SH-SY5Y (cell line): ENCODE results near the gene L2HGDH.

ENCODE experiments used
- GATA2 ChIP-seq: IDR thresholded peaks from 2 replicates; pipeline ENCODE4 v1.6.1; 2011; ENCODE audit warnings: mild to moderate bottlenecking, low read depth, low read length
- GATA3 ChIP-seq: IDR thresholded peaks from 2 replicates; pipeline ENCODE4 v1.6.1; 2011; ENCODE audit warnings: low read depth, mild to moderate bottlenecking, low read length, moderate library complexity

GRCh38 chr14:50352584-50352983 is 40.6 kb upstream of the L2HGDH start:
- TF ChIP-seq GATA3 (no peak), GATA2 (no peak)
